IPS-11a (cell line): ENCODE measurements around the gene TRIM31.

ENCODE experiments used
- H3K4me3 ChIP-seq: one replicate; pipeline ENCODE4 v1.5.1; 2013; ENCODE audit warnings: low read depth, low read length, control low read depth

TRIM31 gene, protein sequence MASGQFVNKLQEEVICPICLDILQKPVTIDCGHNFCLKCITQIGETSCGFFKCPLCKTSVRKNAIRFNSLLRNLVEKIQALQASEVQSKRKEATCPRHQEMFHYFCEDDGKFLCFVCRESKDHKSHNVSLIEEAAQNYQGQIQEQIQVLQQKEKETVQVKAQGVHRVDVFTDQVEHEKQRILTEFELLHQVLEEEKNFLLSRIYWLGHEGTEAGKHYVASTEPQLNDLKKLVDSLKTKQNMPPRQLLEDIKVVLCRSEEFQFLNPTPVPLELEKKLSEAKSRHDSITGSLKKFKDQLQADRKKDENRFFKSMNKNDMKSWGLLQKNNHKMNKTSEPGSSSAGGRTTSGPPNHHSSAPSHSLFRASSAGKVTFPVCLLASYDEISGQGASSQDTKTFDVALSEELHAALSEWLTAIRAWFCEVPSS

DNA sequence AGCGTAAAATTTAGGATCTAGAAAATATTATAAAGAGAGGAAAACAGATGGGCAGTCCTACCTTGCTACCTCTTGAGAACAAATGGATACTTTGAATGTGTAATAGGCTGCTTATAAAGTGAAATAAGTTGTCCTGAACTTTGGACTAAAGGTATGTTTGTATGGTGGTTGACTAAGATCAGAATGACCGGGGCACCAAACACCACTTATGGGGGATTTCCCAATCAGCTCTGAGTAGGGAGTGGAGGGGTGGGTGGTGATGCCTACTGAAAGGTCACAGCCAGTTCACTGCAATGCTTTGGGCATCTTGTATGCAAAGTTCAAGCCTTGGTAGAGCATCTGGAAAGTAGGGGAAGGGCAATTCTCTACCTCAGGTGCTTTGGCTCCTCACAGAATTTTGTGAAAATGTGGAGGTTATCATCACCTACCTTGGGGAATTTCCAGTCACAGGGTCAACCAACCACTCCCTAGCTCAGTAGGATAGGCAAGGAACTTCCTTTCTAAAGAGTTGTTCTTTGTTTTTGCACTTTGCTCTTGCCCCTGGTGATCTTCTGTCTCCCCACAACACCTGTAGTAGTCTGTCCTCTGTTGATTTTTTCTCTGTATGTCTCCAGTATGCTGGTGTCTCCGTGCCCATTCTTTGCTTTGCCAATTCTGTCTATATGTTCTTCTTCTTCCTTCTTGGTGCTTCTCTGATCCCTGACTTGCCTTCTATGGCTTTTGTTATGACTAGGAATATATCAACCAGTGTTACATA is at the start of gene TRIM31:
Gene TRIM31, minus strand, starts transcription at position 88 of the 757 bp plus-strand sequence. CDS start 285 bp downstream, outside the sequence.
- H3K4me3 ChIP-seq, result no peak within 1 kb of the TSS

DNA sequence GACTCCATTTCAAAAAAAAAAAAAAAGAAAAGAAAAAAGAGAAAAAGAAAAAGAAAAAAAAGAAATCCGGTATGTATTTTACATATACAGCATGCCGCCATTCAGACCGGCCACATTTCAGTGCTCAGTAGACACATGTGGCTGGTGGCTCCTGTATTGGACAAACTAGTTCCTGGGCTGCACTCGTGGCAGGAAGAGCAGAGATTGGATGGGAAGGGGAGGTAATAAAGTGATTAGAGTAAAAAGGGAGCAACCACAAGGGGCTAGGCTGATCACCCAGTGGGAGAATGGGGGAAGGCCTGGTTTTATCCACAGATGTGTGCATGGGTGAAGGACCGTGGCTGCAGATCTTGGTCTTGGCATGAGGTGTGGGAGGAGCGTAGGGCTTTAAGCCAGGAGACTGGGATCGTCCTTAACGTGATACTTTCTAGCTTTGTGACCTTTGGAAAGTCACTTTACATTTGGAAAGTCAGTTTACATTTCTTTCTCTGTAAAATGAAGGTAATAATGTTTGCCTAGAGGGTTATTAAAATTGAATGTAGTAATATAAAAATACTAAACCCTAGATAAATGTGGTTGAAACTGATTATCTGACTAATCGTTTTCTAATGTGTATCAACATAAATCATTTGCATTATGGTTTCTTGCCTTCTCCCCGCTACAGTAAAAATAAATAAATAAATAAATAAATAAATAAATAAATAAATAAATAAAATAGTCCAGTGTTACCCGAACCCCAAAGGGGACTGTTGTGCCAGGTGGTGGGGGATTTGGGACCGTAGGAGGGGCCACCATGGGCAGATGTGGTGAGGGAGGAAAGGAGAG is 49.6 kb upstream of the TRIM31 start:
- no peak overlapping the region for H3K4me3 ChIP-seq

DNA sequence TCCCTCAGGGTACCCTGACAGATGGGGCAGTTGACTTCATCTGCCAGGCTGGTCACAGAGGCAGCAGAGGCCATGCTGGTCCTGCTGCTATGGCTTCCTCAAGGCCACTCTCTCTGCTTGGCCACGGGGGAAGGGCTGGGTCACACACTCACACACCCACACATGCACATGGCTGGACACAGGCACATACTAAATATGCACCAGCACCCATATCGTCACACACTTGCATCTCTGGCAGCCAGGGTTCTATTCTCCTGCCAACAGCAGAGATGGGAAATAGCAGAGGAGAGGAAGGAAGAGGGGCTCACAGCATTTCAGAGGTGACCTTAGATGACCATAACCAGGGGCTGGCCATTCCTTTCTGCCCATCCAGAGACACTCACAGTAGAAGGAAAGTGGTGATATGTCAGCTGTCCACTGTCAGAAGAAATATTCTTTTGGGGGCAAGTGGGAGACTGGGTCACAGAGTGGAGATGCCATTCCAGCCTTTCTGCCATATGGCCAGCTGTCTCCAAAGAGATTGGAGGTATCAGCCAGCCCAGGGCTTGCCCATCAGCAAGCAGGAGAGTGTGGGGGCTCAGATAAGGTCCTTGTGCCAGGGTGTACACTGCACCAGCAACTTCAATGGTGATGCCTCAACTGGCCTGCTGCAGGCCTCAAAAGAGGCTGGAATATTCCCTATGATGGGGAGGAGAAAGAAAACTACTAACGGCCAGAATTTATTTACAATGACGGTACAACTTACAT is 48.1 kb upstream of the TRIM31 start, which contains the start of gene TRIM10:
Gene TRIM10, minus strand, starts transcription at position 427 of the 747 bp plus-strand sequence. Its CDS starts 353 bp downstream, at position 74.
- H3K4me3 ChIP-seq, result no peak within 1 kb of the TSS

DNA sequence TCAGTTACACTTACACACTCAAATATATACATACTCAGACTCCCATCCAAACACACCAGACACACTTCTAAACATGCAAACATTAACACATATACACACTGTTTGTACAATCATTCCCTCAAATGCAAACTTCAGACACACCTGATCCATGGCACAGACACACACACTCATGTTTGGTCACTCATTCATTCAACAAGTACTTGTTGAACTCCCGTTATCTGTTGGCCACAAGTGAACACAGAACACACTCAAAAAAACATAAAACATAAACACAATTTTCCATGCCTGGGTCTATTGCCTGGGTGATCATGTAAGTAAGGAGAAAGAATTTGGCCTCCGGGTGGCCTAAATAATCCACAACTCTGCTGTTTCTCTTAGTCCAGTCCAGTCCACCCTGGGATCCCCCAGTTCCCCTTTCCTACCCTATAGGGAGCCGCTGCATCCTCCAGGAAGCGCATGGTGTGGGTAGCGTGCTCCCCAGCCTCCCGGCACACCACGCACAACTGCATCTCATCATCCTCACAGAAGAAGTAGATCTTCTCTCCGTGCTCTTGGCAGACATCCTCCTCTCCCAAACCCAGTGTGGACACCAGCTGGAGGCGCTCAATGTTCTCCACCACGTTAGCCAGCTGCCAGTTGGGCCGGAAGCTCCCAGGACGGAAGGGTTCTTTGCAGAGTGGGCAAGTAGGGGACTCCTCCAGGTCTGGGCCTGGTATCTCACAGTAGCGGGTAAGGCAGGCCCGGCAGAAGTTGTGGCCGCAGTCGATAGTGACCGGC is 47.3 kb upstream of the TRIM31 start:
- H3K4me3 ChIP-seq, result no peak overlapping the region

DNA sequence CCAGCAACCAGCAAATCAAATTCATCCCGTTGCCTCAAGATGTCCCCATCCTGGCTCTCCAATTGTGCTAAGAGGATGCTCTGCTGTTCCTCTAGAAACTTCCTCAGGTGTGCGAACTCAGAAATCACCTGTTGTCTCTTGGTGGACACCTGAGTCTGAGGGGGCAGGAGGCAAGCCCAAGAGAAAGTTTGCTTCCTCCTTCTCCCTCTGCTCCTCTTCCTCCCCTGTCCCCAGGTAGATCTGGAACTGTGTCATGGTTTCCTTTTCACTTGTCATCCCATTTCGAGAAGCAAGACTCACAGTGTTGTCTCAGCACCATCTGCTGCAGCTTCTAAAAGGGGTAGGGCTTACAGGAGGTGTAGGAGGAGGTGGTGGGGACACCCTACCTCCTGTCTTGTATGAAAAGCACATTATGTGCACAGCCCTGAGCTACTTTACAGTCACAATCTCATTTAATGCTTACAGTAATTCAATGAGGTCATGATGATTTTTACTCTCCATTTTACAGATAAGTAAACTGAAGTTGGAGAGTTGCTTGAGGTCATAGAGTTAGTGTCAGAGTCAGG is 45.7 kb upstream of the TRIM31 start:
- no peak overlapping the region for H3K4me3 ChIP-seq

DNA sequence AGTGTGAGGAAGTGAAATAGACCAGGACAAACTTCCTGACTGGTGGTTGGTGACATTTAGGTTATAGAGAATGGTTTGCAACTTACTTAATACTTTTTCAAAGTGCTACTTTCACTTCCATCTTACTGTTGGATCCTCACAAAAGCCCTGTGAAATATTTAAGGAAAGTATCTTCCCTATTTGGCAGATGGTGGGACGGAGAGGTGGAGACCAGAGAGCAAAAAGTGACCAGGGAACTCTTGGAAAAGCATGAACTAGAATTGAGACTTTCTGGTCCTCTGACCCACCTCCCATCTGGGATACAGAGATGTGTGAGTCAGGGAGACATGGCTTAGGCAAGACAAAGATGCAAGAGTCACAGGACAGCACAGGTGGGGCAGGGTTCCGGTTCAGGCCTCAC is 45.1 kb upstream of the TRIM31 start:
- no peak overlapping the region for H3K4me3 ChIP-seq

DNA sequence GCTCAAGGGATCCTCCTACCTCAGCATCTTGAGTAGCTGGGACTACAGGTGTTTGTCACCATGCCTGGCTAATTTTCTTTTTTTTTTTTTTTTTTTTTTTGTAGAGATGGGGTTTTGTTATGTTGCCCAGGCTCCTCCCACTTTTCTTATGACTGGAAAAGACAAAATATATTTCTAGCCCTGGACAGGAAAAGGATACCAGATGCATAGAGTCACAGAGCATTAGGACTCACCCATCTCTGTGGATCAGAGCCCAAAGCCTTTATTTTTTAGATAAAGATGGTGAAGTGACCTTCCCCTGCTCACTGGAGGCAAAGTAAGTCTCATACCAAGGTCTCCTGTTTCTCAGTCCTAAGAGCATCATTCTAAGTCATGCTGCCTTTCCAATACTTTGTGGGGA is 44.7 kb upstream of the TRIM31 start:
- H3K4me3 ChIP-seq, result no peak overlapping the region

DNA sequence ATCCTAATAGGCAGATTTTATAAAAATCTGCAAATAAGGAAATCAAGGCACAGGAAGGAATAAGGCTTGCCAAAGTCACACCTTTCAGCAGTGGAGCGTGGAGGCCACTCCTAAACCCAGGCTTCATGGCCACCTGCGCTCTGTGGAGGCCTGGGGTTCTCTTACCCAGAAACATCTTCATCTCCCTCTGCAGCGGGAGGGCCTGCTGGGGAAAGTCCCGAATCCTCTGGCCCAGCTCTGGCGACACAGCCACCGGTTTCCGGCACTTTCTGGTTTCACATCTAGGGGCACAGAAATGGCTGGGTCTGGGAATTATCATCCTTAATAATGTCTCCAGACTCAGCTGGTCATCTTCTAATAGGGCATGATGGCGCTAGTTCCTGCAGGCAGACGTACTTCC is 43.9 kb upstream of the TRIM31 start:
- no peak overlapping the region for H3K4me3 ChIP-seq

DNA sequence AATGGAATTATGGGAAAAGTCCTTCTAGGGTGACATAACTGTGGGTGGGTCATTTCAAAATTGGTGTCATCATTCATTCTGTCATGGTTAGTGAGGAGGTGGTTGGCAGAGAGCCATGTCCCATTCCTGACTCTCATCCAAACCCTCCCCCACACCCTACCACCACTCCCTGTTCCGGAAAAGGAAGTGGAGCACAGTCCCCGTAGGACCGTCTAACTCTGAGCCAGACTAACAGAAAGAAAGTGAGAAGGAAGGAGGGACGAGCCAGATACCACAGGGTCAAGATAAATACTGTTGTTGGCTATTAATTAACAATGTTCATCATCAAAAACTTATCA is 43.3 kb upstream of the TRIM31 start:
- H3K4me3 ChIP-seq, result no peak overlapping the region

DNA sequence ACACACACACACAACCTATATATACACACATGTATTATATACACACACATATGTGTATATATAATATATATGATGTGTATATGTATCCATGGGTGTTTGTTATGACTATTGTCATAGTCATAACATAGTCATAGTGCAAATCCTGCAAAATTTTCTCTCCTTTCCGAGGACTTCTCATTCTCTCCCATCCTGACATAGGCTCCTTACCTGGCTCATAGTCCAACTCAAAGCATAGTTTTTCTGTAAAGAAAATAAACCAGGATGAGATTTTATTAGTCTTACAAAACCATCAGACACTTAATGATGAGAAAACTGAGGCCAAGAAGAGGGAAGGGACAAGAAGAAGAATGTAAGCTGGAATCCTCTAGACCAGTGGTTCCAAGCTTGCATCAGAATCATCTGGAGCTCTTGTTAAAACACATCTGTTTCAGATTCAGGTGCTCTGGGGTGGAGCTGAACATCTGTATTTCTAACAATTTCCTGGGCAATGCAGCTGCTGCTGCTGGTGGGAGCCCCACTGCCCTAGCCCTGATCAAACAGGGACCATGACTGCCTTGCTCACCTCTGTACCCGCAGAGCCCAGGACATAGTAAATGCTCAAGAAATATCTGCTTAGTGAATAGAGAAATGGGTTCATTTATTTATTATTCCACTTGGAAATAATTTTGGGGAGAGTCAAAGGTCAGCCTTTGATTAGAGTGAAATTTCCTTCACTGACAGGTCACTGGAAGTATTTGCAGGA is 42.8 kb upstream of the TRIM31 start:
- no peak overlapping the region for H3K4me3 ChIP-seq

DNA sequence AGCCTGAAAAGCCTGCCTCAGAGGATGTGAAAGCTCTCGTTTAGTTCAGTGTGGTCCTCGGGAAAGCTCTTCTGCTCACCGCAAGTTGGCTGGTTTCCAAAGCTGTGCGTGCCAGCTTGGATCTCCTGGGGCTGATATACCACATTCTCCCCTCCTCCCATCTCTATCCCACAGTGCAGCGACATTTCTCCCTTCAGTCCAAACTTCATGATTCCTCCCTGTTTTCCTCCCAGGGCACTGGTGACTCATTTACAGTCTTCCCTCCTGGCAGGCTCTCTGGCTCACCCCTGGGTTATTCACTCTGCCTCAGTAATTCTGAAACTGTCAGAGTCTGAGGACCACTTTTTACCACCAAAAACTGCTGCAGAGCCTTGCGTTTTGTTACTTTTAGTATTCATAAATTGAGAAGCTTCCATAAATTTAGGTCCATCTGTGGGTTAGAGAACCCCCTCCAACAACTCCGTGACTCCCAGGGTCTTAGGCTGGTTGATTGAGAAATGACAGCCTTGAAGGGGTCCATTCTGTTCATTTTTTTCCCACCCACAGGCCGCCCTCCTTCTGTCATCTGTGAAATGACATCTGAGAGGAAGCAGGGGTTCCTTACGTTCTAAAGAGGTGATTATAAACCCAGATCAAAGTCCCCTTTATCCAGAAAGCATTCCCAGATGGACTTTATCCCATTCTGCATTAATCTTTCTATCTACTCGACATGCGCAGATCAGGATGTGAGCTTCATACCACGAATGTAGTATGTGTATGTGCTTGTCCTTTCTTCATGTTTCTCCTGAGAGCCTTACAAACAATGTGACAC is 42.0 kb upstream of the TRIM31 start:
- no peak overlapping the region for H3K4me3 ChIP-seq

DNA sequence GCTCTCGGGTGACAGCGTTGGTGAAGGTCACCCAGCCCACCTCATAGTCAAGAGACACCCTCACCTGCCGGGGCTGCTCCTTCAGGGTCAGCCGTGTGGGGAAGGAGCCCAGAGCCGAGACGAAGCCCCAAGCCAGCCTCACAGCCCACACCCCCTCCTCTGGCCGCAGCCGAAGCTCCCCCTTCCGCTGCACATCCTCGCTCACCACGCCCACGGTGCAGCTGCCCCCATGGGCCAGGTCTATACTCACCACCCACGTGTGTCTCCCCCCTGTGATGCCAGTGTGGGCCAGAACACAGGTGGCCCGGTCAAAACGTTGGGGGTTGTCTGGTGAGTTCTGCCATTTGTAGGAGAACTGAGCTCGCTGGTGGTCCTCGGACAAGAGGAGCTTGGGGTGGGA is 41.2 kb upstream of the TRIM31 start:
- H3K4me3 ChIP-seq, result no peak overlapping the region

DNA sequence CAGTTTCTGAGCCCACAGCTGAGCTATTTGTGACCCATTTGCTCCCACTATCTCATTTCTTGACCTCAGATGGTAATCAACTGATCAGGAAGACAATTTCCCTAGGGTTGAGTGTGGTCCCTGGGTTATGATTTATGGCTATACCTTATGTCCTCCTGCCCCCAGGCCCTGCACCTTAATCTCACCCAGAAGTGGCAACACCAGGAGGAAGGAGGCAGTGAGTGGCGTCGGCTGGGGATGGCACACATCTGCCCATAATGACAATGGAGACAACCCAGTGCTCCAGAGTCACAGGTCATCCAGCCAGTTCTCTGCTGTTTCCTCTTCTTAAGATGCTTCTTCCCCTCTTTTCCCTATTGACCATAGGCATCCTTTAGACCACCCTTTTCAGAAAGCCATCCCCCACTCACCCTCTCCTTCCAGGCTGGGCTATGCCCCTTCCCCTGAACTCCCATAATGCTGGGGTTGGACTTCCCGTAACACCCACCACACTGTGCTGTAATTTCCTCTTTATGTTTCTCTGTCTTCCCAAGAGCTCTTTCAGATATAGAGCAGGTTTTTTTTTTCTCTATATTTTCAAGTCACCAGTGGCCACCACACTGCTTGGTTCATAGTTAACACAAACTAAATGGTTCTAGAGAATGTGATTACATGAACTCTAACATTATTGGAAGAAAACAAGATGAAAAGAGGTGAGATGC is 40.2 kb upstream of the TRIM31 start:
- no peak overlapping the region for H3K4me3 ChIP-seq

DNA sequence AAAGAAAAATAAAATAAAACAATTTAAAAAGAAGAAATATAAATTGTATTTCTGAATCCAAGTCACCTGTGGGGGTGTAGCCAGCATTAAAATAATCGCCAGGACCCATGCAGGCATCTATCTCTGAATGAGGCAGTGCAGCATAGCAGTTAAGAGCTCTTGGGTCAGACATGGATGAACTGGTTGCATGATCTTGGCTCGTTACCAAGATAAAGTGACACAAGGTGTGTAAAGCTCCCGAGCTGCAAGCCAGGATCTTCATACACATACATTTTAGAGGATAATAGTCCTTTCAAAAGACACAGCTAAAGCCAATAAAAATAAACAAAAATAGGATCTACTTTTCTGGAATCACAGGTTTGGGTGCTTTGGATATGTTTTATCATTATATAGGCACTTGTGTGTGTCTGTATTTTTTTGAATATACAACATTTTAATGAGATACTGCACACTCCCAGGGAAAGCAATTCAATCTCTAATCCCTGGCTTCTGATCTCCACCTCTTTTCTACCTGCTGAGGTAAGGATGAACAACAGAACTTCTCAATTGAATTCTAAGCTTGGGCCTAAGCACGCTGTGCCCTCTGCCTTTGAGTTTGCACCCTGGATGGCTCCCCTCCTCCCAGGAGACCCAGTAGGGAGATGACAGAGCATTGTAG is 39.3 kb upstream of the TRIM31 start:
- no peak overlapping the region for H3K4me3 ChIP-seq

DNA sequence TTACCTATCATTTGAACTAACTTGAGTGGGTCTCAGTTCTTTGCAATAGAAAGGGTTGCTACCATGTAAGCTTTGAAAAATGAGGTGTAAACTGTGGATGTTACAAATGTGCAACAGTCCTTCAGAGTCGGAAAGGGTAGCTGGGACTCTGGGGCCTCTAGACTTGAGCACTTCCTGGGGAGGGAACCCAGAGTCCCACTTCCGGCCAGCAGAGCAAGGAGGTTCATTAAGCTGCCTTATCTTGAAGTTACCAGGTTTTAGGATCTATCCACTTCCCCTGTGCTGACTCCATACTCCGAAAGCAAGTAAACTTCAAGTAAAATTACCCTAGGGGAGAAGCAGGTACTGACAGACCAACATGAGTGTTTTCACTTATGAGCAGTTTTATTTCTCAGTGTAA is 38.7 kb upstream of the TRIM31 start:
- H3K4me3 ChIP-seq, result no peak overlapping the region

DNA sequence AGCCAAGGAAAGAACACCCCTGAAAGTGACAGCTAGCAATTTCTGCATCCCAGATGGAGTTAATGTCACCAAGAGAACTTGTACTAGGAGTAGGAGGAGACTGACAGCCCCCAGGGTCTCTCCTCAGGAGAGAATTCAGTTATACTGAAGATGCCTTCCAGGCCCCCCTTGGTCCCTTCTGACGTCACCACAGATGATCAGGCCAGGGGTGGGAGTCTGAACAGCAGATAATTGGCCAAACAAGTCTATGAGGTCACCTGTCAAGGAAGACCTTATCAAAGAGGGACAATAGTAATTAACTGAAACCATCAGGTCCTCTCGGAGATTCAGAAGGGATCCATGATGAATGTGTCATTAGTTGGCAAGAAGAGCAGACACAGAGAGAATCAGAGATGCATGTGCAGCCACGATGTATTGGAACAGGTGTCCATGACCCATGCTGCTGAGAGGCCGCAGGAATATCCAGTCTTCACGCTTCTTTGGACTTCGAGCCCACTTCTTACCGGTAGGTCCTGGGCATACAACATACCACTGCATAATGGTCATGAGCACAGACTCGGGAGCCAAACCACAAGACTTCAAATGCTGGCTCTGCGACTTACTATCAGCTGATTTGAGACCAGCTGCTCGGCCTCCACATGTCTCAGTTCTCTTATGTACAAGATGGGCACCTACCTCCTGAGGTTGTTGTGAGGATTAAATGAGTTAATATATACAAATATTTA is 37.9 kb upstream of the TRIM31 start:
- no peak overlapping the region for H3K4me3 ChIP-seq
